ENCODE results near the gene NFE2L3. TPM values are rescaled to one million over a fixed set of nuclear protein-coding genes. Genes with fewer than 3 reads are reported as not detected.
"Not testable (repeated sequence)": the region's sequence is repeated elsewhere in the genome, so short reads cannot be mapped to it uniquely, and the experiment has no call there.

NFE2L3 gene
- total and polyA plus RNA-seq, 12 donors: 0.16 to 4.9 (median 0.83) TPM

GRCh38 chr7:26193432-26194207, 41.6 kb downstream of the NFE2L3 start:
- no peak overlapping the region for H3K4me3 ChIP-seq
- TF ChIP-seq POLR2A (IDR thresholded peaks at IDR 0.05): no peak
- TF ChIP-seq CTCF (IDR thresholded peaks at IDR 0.05): no peak
- peaks cover 0 to 93% of the 10 kb centered on the region in 2 donors for H3K36me3 ChIP-seq (replicated peaks in 1 of 2)
- no peak for DNase-seq
- intact Hi-C loops (cut with DNase I): no loop called here
- peaks cover 33 to 78% of the 10 kb centered on the region in 2 donors for H3K4me1 ChIP-seq (replicated peaks in 1 of 2)
- no peaks in the 10 kb centered on the region for H3K9me3 ChIP-seq (replicated peaks in 1 of 3)
- WGBS, 4 donors: 59 to 77% (median 67%) methylated on average over 8 of the region's 8 CpGs
- no peaks in the 10 kb centered on the region for H3K27me3 ChIP-seq
- H3K27ac ChIP-seq: no peak overlapping the region

GRCh38 chr7:26194764-26195163, 42.8 kb downstream of the NFE2L3 start:
- DNase-seq; H3K27ac ChIP-seq; H3K27me3 ChIP-seq; H3K9me3 ChIP-seq (replicated peaks in 1 of 3); H3K4me3 ChIP-seq; intact Hi-C loops (cut with DNase I): not testable (repeated sequence)
- peaks cover 33 to 78% of the 10 kb centered on the region in 2 donors for H3K4me1 ChIP-seq (replicated peaks in 1 of 2)
- 53 to 63% (median 63%) methylated on average over 11 of the region's 11 CpGs for WGBS, 4 donors
- H3K36me3 ChIP-seq (replicated peaks in 1 of 2): peaks cover 0 to 82% of the 10 kb centered on the region in 2 donors

GRCh38 chr7:26195182-26195581, 43.2 kb downstream of the NFE2L3 start:
- no peaks in the 10 kb centered on the region for H3K9me3 ChIP-seq (replicated peaks in 1 of 3)
- TF ChIP-seq CTCF (IDR thresholded peaks at IDR 0.05) (no peak), POLR2A (IDR thresholded peaks at IDR 0.05) (no peak)
- no peak overlapping the region for H3K4me3 ChIP-seq
- H3K4me1 ChIP-seq (replicated peaks in 1 of 2): peaks cover 33 to 78% of the 10 kb centered on the region in 2 donors
- peaks cover 0 to 77% of the 10 kb centered on the region in 2 donors for H3K36me3 ChIP-seq (replicated peaks in 1 of 2)
- no peak overlapping the region for H3K27ac ChIP-seq
- WGBS, 4 donors: 71 to 77% (median 74%) methylated on average over 5 of the region's 5 CpGs
- intact Hi-C loops (cut with DNase I): no loop called here
- DNase-seq: no peak
- no peaks in the 10 kb centered on the region for H3K27me3 ChIP-seq

- TF ChIP-seq POLR2A (IDR thresholded peaks at IDR 0.05): no peak
- no peak for TF ChIP-seq CTCF (IDR thresholded peaks at IDR 0.05)
- Histone ChIP-seq H3K4me1 (replicated peaks in 1 of 2) (peaks cover 33 to 69% of the 10 kb centered on the region in 2 donors), H3K27ac (no peak overlapping the region), H3K4me3 (peak overlapping the region in 1 of 4 donors; percentile 60), H3K27me3 (no peaks in the 10 kb centered on the region), H3K9me3 (replicated peaks in 1 of 3) (no peaks in the 10 kb centered on the region), H3K36me3 (replicated peaks in 1 of 2) (peaks cover 0 to 69% of the 10 kb centered on the region in 2 donors)
- intact Hi-C loops (cut with DNase I): no loop called here
- no peak for DNase-seq
- WGBS, 4 donors: 49 to 52% (median 51%) methylated on average over 10 of the region's 10 CpGs
Observed at GRCh38 chr7:26195867-26196657, 44.1 kb downstream of the NFE2L3 start.
